MV-4-11 (cell line): ENCODE data around the gene CUL5.
"Not testable (repeated sequence)": the region's sequence is repeated elsewhere in the genome, so short reads cannot be mapped to it uniquely, and the experiment has no call there.

Experiments
- DNase-seq: peaks from one replicate; lab custom pipeline; 2025; lab: John Stamatoyannopoulos, UW

CUL5 gene

GRCh38 chr11:108115500-108116140, 106.9 kb downstream of the CUL5 start:
- DNase-seq: peak; percentile 9

DNA sequence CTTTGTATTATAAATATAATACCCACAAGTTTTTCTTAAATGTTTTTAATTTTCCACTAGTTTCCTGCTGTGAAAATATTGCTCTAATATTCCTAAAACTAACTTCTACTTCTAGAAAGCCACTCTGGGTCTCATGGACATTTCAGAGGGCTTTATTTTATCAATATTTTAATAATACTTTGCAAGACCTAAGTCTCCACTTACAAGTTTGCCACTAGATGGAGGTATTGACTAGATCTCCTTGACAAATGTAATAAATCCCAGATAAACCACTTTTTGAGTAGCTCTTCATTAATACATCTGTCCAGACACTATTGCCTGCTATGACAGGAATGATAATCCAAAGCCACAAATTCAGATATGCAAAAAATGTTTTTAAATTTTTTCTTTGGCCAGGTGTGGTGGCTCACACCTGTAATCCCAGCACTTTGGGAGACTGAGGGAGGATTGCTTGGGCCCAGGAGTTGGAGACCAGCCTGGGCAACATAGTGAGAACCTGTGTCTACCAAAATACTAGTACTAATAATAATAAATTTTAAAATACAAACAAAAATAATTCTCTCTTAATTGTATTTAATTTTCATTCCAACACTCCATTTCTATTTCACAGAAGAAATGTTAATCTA, 109.2 kb downstream of the CUL5 start:
- peak; percentile 45 for DNase-seq

DNA sequence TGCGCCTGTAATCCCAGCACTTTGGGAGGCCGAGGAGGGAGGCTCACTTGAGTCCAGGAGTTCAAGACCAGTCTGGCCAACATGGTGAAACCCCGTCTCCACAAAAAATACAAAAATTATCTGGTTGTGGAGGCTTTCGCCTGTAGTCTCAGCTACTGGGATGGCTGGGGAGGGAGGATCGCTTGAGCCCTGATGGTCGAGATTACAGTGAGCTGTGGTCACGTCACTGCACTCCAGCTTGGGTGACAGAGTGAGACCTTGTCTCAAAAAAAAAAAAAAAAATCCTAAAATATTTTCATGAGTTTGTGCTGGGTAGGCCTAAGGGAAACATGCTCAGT, 112.2 kb downstream of the CUL5 start:
- not testable (repeated sequence) for DNase-seq

- peak; percentile 87 for DNase-seq
Observed at GRCh38 chr11:108121274-108122155, 112.8 kb downstream of the CUL5 start, which contains the start of gene ACAT1. TSS of gene ACAT1 (plus strand) at chr11:108121567. CDS start at chr11:108121607, 40 bp downstream.

GRCh38 chr11:108122166-108122628, 113.5 kb downstream of the CUL5 start:
- no peak for DNase-seq

- no peak for DNase-seq
Observed at GRCh38 chr11:108125096-108125495, 116.4 kb downstream of the CUL5 start.

- DNase-seq: no peak
Observed at GRCh38 chr11:108128772-108129171, 120.1 kb downstream of the CUL5 start.

DNA sequence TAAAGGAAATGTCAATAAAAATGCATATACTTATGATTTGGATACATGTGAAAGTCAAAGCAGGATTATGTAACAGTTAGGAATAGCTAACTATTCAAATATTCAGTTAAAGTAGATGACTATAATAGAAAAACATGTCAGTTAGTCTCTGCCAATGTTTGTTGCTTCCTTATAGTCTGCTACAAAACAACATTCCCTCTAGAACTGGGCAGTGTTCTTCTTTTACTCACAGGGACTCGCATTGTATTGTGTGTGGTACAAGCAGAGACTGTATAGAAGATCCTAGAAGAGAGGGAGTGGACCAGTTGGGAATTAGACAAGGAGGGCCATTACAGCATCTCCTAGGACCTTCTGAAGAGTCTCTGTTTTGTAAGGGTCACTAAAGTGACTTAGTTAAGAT, 123.3 kb downstream of the CUL5 start:
- DNase-seq: no peak

GRCh38 chr11:108132993-108133538, 124.4 kb downstream of the CUL5 start:
- DNase-seq: not testable (repeated sequence)

GRCh38 chr11:108135845-108136544, 127.3 kb downstream of the CUL5 start:
- no peak for DNase-seq

DNA sequence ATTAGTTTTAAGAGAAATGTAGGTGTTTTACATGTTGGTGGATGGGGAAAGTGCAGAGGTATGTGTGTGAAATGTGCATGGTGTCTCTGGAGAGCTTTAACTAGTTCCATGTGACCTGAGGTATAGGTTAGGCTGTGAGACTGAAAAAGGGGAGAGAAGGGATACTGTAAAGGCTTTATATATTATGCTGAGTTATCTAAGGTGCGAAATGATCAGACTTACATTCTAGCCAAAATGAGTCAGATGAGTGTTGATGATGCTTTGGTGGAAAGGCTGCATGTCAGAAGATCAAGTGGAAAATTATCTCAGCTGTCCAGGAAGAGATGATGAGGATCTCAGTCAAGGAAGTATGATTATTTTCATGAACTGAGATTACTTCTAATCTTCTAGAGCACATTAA, 128.5 kb downstream of the CUL5 start:
- no peak for DNase-seq

GRCh38 chr11:108142304-108142703, 133.6 kb downstream of the CUL5 start:
- DNase-seq: no peak

GRCh38 chr11:108144615-108145014, 135.9 kb downstream of the CUL5 start:
- no peak for DNase-seq

DNA sequence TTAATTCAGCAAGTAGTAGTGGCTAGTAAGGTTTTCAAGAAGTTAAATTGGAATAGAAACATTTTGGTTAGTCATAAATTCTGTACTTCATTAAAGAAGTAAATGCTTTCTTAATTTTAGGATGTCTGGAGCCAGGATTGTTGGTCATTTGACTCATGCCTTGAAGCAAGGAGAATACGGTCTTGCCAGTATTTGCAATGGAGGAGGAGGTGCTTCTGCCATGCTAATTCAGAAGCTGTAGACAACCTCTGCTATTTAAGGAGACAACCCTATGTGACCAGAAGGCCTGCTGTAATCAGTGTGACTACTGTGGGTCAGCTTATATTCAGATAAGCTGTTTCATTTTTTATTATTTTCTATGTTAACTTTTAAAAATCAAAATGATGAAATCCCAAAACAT, 138.5 kb downstream of the CUL5 start:
- no peak for DNase-seq

GRCh38 chr11:108148556-108148955, 139.9 kb downstream of the CUL5 start:
- DNase-seq: no peak

- no peak for DNase-seq
Observed at GRCh38 chr11:108154591-108154990, 145.9 kb downstream of the CUL5 start.
